ENCODE data around the gene CDH1.

- TF ChIP-seq POLR2A (IDR thresholded peaks at IDR 0.05): no peak
- no peak for TF ChIP-seq CTCF (IDR thresholded peaks at IDR 0.05)
- TF ChIP-seq EP300 (IDR thresholded peaks at IDR 0.05): no peak
These were observed 26.1 kb downstream of the CDH1 start for GRCh38 chr16:68762996-68763756.
